MM.1S (cell line): ENCODE measurements around the gene LPCAT3.

ENCODE experiments used
- DNase-seq: peaks from one replicate; pipeline ENCODE4 v3.0.0-alpha.2; 2015
- H2AFZ ChIP-seq: fragments of 300-600 bp; sonication (generic); 2 replicates; pipeline ENCODE4 v1.6.0; 2016; ENCODE audit warnings: antibody characterized with exemption, low read length
- H3F3A ChIP-seq: fragments of 300-600 bp; sonication (generic); 2 replicates; pipeline ENCODE4 v1.6.1; 2016; ENCODE audit warnings: mild to moderate bottlenecking, antibody characterized with exemption, low read length, moderate library complexity, mixed read lengths; ENCODE audit not compliant: insufficient read depth
- H3K27ac ChIP-seq: fragments of 300-600 bp; sonication (generic); 2 replicates; pipeline ENCODE4 v1.5.1; 2016; ENCODE audit warnings: mild to moderate bottlenecking, low read length
- H3K27me3 ChIP-seq: fragments of 300-600 bp; sonication (generic); replicated peaks from 2 replicates; pipeline ENCODE4 v1.6.0; 2016; ENCODE audit warnings: low read length; ENCODE audit not compliant: insufficient read depth
- H3K36me3 ChIP-seq: fragments of 300-600 bp; sonication (generic); replicated peaks from 2 replicates; pipeline ENCODE4 v1.6.1; 2016; ENCODE audit warnings: mild to moderate bottlenecking, low read length, mixed read lengths; ENCODE audit not compliant: insufficient read depth
- H3K4me1 ChIP-seq: fragments of 300-600 bp; sonication (generic); 2 replicates; pipeline ENCODE4 v1.6.1; 2016; ENCODE audit warnings: low read length, mixed read lengths
- H3K4me2 ChIP-seq: fragments of 300-600 bp; sonication (generic); 2 replicates; pipeline ENCODE4 v1.6.0; 2016; ENCODE audit warnings: low read depth, low read length
- H3K4me3 ChIP-seq: fragments of 300-600 bp; sonication (generic); 2 replicates; pipeline ENCODE4 v1.5.1; 2016; ENCODE audit warnings: low read length, mixed read lengths
- H3K79me2 ChIP-seq: fragments of 300-600 bp; sonication (generic); 2 replicates; pipeline ENCODE4 v1.6.1; 2016; ENCODE audit warnings: mixed run types, low read length, mixed read lengths
- H3K9ac ChIP-seq: fragments of 300-600 bp; sonication (generic); 2 replicates; pipeline ENCODE4 v1.6.1; 2016; ENCODE audit warnings: low read length, mixed read lengths
- H3K9me2 ChIP-seq: fragments of 300-600 bp; sonication (generic); replicated peaks from 2 replicates; pipeline ENCODE4 v1.6.1; 2016; ENCODE audit warnings: mild to moderate bottlenecking, low read length, mixed read lengths; ENCODE audit not compliant: insufficient read depth
- H3K9me3 ChIP-seq: fragments of 300-600 bp; sonication (generic); replicated peaks from 2 replicates; pipeline ENCODE4 v1.6.1; 2016; ENCODE audit warnings: mild to moderate bottlenecking, low read length, mixed read lengths; ENCODE audit not compliant: insufficient read depth
- H4K20me1 ChIP-seq: fragments of 300-600 bp; sonication (generic); 2 replicates; pipeline ENCODE4 v1.6.1; 2016; ENCODE audit warnings: mild to moderate bottlenecking, low read length, moderate library complexity, mixed read lengths; ENCODE audit not compliant: insufficient read depth
- CTCF ChIP-seq: fragments of 300-600 bp; sonication (generic); IDR thresholded peaks from 2 replicates; pipeline ENCODE4 v1.5.1; 2016; ENCODE audit warnings: antibody characterized with exemption, low read length, mixed read lengths
- EZH2 ChIP-seq: fragments of 300-600 bp; sonication (generic); optimal IDR thresholded peaks from 2 replicates; pipeline ENCODE3; 2017; ENCODE audit warnings: low read depth, mild to moderate bottlenecking, antibody characterized with exemption, low read length, mixed read lengths
- EZH2phosphoT487 ChIP-seq: fragments of 300-600 bp; sonication (generic); IDR thresholded peaks from 2 replicates; pipeline ENCODE4 v1.6.1; 2018; ENCODE audit warnings: antibody characterized with exemption, low read length

The LPCAT3 gene

DNA sequence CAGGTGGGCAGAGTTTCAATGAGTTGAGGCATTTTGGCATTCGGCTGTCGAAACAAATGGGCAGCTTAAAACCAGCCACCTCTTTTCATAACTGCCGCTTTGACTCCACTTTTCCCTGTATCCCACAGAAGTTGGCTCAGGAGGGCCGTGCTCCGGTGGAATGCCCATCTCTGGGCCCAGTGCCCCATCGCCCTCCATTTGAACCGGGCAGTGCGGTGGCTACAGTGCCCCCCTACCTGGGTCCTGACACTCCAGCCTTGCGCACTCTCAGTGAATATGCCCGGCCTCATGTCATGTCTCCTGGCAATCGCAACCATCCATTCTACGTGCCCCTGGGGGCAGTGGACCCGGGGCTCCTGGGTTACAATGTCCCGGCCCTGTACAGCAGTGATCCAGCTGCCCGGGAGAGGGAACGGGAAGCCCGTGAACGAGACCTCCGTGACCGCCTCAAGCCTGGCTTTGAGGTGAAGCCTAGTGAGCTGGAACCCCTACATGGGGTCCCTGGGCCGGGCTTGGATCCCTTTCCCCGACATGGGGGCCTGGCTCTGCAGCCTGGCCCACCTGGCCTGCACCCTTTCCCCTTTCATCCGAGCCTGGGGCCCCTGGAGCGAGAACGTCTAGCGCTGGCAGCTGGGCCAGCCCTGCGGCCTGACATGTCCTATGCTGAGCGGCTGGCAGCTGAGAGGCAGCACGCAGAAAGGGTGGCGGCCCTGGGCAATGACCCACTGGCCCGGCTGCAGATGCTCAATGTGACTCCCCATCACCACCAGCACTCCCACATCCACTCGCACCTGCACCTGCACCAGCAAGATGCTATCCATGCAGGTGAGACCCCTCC is 79.7 kb downstream of the LPCAT3 start:
- no peaks in the 10 kb centered on the region for H3K9me3 ChIP-seq
- H3K4me3 ChIP-seq, result peak overlapping the region; percentile 11; the same call in 1 of the 2 replicates
- H2AFZ ChIP-seq, result no peak overlapping the region
- peak overlapping the region; percentile 88; the same call in 1 of the 2 replicates for H3K27ac ChIP-seq
- peaks cover 8% of the 10 kb centered on the region; the same call in 1 of the 2 replicates for H3K4me1 ChIP-seq
- H4K20me1 ChIP-seq, result no peaks in the 10 kb centered on the region
- peaks cover 15% of the 10 kb centered on the region for H3F3A ChIP-seq
- H3K9me2 ChIP-seq, result no peaks in the 10 kb centered on the region
- H3K36me3 ChIP-seq, result no peaks in the 10 kb centered on the region
- no peaks in the 10 kb centered on the region for H3K27me3 ChIP-seq
- peak overlapping the region; percentile 44 for H3K9ac ChIP-seq
- DNase-seq, result no peak
- TF ChIP-seq EZH2phosphoT487 (no peak), EZH2 (no peak), CTCF (no peak)
- H3K4me2 ChIP-seq, result peak overlapping the region; percentile 42; the same call in 1 of the 2 replicates
- H3K79me2 ChIP-seq, result peaks cover 21% of the 10 kb centered on the region

DNA sequence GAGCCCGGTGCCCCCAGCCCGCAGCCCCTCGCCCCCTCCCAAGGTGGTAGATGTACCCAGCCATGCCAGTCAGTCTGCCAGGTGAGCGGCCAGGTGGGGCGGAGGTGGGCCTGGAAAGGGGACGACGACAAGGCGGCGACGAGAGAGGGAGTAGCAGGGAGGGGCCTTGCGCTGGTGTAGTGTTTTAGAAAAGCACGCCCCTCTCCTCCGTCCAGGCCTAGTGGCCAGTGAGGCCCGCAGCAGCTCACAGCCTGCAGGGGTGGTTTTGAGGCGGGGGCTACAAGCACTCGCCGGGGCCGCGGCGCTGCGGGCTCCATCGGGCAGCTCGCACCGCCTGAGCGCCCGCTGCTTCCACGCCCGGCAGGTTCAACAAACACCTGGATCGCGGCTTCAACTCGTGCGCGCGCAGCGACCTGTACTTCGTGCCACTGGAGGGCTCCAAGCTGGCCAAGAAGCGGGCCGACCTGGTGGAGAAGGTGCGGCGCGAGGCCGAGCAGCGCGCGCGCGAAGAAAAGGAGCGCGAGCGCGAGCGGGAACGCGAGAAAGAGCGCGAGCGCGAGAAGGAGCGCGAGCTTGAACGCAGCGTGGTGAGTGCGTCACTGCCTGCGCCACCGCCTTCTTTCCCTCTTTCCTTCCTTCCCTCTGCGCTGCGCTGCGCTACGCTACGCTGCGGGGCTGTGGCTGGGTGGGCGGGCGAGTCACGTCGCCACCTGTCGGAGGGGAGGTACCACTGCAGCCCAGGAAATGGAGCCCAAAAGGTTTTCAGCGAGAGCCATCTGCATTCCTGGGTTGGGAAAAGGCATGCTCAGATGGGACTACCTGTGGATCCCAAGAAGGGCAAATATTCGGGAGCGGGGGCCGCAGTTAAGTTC is 80.6 kb downstream of the LPCAT3 start:
- peaks cover 8% of the 10 kb centered on the region; the same call in 1 of the 2 replicates for H3K4me1 ChIP-seq
- peak overlapping the region; percentile 47; the same call in 1 of the 2 replicates for H2AFZ ChIP-seq
- H3K4me3 ChIP-seq, result peak overlapping the region; percentile 67
- no peaks in the 10 kb centered on the region for H4K20me1 ChIP-seq
- peak; percentile 97 for DNase-seq
- no peaks in the 10 kb centered on the region for H3K9me2 ChIP-seq
- peak overlapping the region; percentile 76 for H3K4me2 ChIP-seq
- no peaks in the 10 kb centered on the region for H3K36me3 ChIP-seq
- no peaks in the 10 kb centered on the region for H3K27me3 ChIP-seq
- peak overlapping the region; percentile 95 for H3K9ac ChIP-seq
- peak overlapping the region; percentile 88 for H3K27ac ChIP-seq
- TF ChIP-seq CTCF (peak; percentile 94), EZH2phosphoT487 (no peak), EZH2 (no peak)
- peaks cover 8% of the 10 kb centered on the region; the same call in 1 of the 2 replicates for H3F3A ChIP-seq
- peaks cover 29% of the 10 kb centered on the region for H3K79me2 ChIP-seq
- no peaks in the 10 kb centered on the region for H3K9me3 ChIP-seq

DNA sequence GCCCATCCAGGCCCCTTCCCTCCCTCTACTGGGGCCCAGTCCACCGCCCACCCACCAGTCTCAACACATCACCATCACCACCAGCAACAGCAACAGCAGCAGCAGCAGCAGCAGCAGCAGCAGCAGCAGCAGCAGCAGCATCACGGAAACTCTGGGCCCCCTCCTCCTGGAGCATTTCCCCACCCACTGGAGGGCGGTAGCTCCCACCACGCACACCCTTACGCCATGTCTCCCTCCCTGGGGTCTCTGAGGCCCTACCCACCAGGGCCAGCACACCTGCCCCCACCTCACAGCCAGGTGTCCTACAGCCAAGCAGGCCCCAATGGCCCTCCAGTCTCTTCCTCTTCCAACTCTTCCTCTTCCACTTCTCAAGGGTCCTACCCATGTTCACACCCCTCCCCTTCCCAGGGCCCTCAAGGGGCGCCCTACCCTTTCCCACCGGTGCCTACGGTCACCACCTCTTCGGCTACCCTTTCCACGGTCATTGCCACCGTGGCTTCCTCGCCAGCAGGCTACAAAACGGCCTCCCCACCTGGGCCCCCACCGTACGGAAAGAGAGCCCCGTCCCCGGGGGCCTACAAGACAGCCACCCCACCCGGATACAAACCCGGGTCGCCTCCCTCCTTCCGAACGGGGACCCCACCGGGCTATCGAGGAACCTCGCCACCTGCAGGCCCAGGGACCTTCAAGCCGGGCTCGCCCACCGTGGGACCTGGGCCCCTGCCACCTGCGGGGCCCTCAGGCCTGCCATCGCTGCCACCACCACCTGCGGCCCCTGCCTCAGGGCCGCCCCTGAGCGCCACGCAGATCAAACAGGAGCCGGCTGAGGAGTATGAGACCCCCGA is 81.4 kb downstream of the LPCAT3 start:
- Histone ChIP-seq H3K36me3 (no peaks in the 10 kb centered on the region), H3K9ac (peak overlapping the region; percentile 95), H3F3A (peaks cover 7% of the 10 kb centered on the region; the same call in 1 of the 2 replicates), H3K27me3 (no peaks in the 10 kb centered on the region), H3K4me2 (peak overlapping the region; percentile 76), H4K20me1 (no peaks in the 10 kb centered on the region), H3K27ac (peak overlapping the region; percentile 88; the same call in 1 of the 2 replicates), H3K4me3 (peak overlapping the region; percentile 67), H3K4me1 (peaks cover 8% of the 10 kb centered on the region; the same call in 1 of the 2 replicates), H2AFZ (no peak overlapping the region), H3K9me2 (no peaks in the 10 kb centered on the region), H3K79me2 (peaks cover 37% of the 10 kb centered on the region), H3K9me3 (no peaks in the 10 kb centered on the region)
- DNase-seq, result no peak
- TF ChIP-seq CTCF, result no peak
- TF ChIP-seq EZH2, result no peak
- TF ChIP-seq EZH2phosphoT487, result no peak
